ENCODE measurements around the gene CACNA2D3.
"Not testable (repeated sequence)": the region's sequence is repeated elsewhere in the genome, so short reads cannot be mapped to it uniquely, and the experiment has no call there.

CACNA2D3 gene

GRCh38 chr3:54376939-54377578, 254.7 kb downstream of the CACNA2D3 start:
- no peak for DNase-seq

GRCh38 chr3:54378184-54378583, 255.8 kb downstream of the CACNA2D3 start:
- DNase-seq: no peak

- DNase-seq: no peak
These were observed 261.9 kb downstream of the CACNA2D3 start for GRCh38 chr3:54384279-54384678.

DNA sequence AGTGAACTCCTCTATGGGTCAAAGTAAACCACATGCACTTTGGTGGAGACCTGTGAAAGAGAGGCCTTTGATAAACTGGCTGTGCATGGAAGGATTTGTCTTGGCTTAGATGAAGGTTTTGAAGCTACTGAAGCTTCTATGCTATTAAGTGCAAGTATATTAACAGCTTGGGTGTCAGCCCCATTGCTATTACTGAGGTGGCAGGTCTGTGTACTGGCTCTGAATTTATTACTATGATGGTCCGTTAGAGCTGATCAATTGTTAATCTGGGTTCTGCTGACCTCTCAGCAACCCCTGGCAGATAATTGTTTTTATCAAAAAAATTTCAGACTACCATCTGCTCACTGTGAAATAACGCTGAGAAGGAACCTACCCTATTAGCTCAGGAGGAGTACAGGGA, 268.2 kb downstream of the CACNA2D3 start:
- no peak for DNase-seq

DNA sequence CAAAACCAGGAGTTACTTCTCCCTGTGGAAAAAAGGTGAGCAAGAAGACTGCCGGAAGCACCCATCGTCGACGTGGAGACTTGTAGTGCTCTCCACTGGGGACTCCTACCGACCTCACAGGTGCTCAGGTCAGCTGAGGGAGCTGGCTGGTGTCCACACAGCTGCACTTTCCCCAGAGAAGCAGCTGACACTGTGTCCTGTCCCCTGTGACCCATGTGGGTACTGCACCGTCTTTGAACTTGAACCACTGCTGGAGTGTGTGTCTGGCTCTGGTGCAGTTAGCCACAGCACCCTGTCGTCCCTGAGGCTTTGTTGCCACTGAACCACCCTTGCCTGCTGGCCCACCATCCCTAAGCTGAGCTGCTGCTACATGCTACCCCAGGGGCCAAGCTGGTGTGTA, 270.8 kb downstream of the CACNA2D3 start:
- DNase-seq: no peak

DNA sequence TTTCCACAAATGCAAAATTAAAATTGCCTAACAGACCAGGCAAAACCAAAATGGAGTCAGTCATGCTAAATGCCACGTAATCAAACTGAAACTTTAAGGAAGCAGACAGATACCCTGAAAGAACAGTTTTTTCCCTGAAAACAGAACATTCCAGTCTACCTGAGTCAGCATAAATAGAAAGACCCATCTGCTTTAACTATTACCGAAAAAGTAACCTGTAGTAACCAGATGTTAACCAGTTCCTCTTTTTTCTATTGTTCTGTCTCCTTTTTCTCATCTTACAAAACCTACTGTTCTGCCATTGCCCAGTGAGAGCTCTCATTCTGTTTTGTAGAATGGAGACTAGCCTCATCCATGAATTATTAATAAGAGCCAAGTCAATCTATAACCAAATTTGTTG, 286.0 kb downstream of the CACNA2D3 start:
- no peak for DNase-seq

GRCh38 chr3:54421943-54422342, 299.6 kb downstream of the CACNA2D3 start:
- no peak for DNase-seq

DNA sequence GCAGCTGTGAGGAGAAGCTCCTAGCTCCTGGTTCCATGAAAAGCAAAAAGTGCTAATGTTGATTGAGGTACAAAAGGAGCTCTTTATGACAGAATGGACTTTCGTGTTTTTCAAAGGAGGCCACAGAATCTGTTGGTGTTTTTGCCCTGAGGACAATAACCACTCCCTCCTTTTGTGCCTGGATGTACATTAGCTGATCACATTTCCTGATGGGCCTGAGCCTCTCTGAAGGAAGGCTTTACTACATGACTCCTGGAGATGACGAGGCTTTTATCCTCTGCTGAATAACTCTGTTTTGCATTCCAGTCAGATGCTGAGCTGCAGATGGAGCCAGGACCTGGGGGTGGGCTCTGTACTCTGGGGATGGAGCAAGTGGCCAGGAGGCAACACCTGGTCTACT, 301.9 kb downstream of the CACNA2D3 start:
- DNase-seq: no peak

- no peak for DNase-seq
These were observed 304.0 kb downstream of the CACNA2D3 start for GRCh38 chr3:54426381-54426780.

DNA sequence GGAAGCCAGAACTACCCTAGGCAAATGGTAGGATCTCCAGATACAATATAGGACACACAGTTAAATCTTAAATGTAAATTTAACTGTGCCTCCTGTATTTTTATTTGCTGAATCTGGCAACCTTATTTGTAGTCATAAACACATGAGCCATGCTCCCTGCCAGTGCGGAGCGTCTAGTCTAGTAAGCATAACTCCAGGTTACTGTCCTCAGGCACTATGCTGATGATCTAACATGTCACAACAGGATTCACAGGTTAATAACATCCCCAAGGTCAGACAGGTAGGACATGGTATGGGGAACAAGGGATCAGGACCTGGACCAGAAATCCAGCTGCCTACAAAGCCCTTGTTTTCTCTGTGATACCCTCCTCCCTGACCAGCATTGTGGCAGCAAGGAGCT, 305.1 kb downstream of the CACNA2D3 start:
- DNase-seq: no peak

DNA sequence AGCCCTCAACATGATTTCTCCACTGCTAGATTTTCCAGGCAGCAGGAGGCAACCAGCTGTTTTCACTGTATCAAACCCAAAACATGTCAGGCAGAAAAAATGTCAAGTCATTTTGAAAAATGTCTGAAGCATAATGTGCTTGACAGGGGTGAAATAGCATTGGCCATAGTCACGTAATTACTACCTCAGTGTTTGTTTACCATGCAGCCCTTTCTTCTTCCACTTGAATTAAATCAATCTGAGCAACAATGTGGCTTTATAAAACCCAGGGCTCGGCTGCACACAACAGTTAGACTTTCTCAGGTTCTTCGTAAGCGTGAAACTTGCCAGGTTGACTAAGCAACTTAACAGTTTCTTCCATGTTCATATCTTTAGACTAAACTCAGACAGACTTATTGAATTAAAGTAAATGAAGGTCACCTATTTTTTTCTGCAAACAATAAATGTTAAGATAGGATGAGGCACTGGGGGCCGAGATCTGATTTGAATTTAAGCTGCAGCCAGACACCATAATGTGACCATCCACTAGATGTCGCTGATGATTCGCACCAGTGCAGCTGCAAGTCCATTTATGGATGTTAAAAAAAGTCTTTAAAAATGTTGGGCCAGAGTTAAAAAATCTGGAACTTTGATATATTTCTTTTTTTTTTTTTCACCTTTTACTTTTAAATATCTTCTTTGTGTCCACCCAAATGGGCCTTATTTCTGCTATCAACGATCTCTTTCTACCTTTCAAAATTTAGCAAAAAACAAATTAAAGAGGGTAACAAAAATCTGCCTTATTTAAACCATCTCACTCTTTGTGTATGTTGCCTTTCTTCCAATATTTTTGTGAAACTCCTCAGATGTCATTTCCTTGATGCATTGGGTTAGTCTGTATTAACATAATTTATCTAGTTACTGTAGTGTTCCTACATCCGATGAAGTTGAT, 305.9 kb downstream of the CACNA2D3 start:
- no peak for DNase-seq

DNA sequence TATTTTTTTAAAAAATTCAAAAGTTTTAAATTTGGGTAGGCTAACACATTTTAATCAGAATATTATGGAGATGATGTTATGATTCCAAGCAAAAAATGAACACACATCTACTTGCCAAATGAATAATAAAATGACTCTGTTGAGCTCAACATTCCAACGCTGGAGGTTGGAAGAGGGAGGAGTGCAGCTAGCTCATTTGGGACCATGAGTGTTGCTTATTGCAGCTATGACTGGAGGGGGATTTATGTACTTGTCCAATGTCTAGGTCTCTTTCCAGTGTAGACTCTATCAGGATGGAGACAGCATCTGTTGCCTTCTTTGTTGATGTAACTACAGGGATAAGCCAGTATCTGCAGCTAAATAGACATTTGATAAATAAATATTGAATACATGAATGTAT, 310.6 kb downstream of the CACNA2D3 start:
- DNase-seq: no peak

GRCh38 chr3:54433846-54434245, 311.5 kb downstream of the CACNA2D3 start:
- DNase-seq: no peak

- DNase-seq: no peak
These were observed 312.4 kb downstream of the CACNA2D3 start for GRCh38 chr3:54434756-54435155.

GRCh38 chr3:54437271-54437670, 314.9 kb downstream of the CACNA2D3 start:
- no peak for DNase-seq

GRCh38 chr3:54443561-54444161, 321.3 kb downstream of the CACNA2D3 start:
- DNase-seq: no peak

DNA sequence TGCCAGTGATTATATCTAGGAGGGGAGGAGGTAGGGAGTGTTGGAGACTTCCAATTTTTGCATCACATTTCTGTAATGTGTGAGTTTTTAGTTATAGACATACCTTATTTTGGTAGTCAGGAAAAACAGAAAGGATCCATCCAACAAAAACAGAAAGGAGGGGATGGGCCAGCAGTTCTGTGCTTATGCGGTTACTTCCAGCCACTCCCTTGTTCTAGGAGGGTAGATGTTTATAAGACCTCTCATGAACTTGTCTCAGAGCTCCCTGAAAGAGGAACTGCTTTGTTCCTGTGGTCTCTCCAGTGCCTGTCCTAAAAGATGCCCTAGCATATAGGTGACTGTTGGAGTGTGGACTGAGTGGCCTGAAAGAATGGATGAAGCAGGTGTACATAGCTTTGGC, 323.3 kb downstream of the CACNA2D3 start:
- no peak for DNase-seq

GRCh38 chr3:54447427-54447826, 325.1 kb downstream of the CACNA2D3 start:
- DNase-seq: no peak

- DNase-seq: no peak
These were observed 332.5 kb downstream of the CACNA2D3 start for GRCh38 chr3:54454806-54455205.

GRCh38 chr3:54458357-54458756, 336.0 kb downstream of the CACNA2D3 start:
- no peak for DNase-seq

DNA sequence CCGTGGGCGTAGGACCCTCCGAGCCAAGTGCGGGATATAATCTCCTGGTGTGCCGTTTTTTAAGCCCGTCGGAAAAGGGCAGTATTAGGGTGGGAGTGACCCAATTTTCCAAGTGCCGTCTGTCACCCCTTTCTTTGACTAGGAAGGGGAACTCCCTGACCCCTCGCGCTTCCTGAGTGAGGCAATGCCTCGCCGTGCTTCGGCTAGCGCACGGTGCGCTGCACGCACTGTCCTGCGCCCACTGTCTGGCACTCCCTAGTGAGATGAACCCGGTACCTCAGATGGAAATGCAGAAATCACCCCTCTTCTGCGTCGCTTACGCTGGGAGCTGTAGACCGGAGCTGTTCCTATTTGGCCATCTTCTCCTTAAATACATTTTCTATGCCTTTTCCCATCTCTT, 342.2 kb downstream of the CACNA2D3 start:
- DNase-seq: not testable (repeated sequence)

- DNase-seq: no peak
These were observed 354.5 kb downstream of the CACNA2D3 start for GRCh38 chr3:54476891-54477290.

- no peak for DNase-seq
These were observed 359.4 kb downstream of the CACNA2D3 start for GRCh38 chr3:54481606-54482365.

Measured in central memory CD4-positive, alpha-beta T cell (primary cell).